GM19328 (cell line): ENCODE data around the gene AGAP1.

ENCODE experiments used
- ATAC-seq: cut with Tn5 transposase; IDR thresholded peaks from one replicate; pipeline ENCODE4 v1.9.1; 2021; ENCODE audit warnings: mild to moderate bottlenecking, moderate library complexity; ENCODE audit not compliant: unreplicated experiment

The AGAP1 gene

GRCh38 chr2:235546151-235546435 lies 52.2 kb downstream of the AGAP1 start:
- ATAC-seq, result no peak

GRCh38 chr2:235546436-235546835 lies 52.6 kb downstream of the AGAP1 start:
- no peak for ATAC-seq

DNA sequence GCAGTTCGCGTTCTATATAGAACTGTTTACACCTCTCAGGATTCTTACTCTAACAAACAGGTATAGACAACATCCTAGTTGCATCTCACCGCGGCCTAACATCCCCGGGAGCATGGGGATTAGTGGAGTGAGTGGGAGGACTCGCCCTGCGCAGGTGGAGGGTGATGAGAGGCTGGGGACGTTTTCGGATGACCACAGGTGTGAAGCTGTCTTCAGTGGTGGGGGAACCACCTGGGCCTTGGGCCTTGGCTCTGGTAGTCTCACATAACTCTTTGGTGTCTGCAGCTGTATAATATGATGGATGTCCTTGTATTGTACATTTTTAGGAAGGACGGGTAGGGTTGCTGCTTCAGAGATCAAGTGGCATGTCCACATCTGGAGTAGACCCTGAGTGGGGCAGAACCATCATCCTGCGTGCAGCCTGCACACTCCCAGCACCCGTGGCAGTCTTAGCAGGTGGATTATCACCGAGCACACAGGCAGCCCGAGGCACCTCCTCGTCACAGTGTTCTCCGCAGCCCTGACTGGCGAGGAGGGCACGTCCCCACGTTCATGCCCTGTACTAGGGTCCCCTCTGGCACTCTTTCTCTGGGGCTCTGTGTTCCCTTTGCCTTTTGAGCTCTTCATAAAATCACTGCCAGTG lies 56.0 kb downstream of the AGAP1 start:
- no peak for ATAC-seq

GRCh38 chr2:235550378-235550760 lies 56.5 kb downstream of the AGAP1 start:
- no peak for ATAC-seq

DNA sequence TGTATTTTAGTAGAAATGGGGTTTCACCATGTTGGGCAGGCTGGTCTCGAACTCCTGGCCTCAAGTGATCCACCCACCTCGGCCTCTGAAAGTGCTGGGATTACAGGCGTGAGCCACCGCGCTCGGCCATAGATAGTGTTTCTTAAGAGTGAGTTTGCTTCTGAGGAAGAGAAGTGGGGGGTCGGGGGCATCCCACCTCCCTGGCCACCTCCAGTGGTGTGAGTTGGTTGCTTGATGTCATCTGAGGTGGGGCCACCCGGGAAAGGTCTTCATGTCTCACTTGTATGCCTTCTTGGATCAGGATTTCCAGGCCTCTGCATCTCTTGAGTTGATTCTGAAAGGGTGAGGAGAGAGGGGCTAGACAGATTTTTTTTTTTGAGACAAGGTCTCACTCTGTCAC lies 57.1 kb downstream of the AGAP1 start:
- no peak for ATAC-seq

GRCh38 chr2:235551965-235552364 lies 58.1 kb downstream of the AGAP1 start:
- no peak for ATAC-seq

GRCh38 chr2:235552671-235553070 lies 58.8 kb downstream of the AGAP1 start:
- ATAC-seq, result no peak

DNA sequence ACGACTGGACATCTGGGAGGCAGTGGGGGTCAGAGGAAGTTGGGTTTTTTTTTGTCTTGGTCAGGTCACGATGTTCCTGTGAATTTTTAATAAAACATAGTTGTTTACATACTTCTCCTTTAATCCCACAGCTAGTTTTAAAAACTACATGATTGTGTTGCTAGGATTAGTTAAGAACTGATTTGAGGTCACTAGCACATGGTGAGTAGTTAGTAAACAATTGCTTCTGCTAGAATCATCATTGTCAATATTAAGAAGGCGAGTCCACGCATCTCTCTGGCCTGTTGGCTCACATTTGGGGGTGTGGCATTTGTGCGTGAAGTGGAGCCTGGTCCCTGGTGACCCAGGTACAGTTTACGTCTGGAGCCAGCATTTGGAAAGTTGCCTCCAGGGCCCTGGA lies 59.4 kb downstream of the AGAP1 start:
- no peak for ATAC-seq

DNA sequence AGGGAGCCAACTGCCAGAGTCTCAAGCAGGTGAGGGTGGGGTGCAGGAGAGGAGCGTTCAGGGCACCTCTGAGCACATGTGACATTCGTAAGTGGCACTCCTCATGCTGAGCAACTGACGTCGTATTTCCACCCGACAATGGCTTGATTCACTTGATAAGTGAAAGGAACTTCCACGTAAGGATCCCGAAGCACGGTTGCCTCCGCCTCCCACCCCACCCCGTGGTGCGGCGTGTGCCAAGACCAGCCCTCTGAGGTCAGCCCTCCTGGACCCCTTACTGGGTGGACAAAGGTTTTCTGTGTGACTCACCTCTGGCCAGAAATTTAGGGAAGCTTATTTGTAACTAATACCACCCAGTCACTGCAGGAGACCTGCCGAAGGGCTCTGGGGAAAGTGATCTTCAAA lies 59.9 kb downstream of the AGAP1 start:
- no peak for ATAC-seq

DNA sequence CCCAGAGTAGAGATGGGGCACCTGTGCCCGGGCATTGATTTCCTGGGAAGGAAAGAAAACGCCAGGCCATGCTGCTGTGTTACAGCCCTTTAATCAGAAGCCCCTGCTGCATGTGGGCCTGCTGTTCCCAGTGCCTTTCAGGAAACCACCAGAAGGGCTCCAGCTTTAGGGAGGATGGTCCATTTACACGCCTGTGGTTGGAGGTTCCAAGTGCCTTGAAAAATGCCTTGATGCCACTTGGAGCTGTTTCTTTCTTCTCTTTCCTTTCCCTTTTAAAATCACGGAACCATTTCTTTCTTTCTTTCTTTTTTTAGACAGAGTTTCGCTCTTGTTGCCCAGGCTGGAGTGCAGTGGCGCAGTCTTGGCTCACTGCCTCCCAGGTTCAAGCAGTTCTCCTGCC lies 60.5 kb downstream of the AGAP1 start:
- no peak for ATAC-seq

DNA sequence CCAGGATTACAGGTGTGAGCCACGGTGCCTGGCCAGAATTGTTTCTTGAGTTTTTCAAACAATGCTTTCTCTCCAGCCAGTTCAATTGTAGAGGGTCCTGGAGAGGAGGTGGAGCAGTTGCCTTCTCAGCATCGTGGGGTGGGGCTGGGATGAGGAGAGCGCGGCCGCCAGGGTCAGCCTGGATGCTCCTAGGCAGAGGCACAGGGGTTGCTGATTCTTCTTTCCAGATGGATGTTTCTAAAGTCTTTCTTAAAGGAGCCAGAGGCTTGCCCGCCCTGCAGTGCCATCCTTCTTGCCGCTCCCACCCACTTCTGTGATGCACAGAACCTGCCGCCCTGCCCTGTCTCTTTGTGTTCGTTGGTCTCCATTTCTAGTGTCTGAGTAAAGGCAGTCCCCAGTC lies 61.1 kb downstream of the AGAP1 start:
- ATAC-seq, result no peak

GRCh38 chr2:235555371-235555770 lies 61.5 kb downstream of the AGAP1 start:
- ATAC-seq, result no peak

GRCh38 chr2:235556086-235556485 lies 62.2 kb downstream of the AGAP1 start:
- ATAC-seq, result no peak

- ATAC-seq, result no peak
Observed at GRCh38 chr2:235556901-235557300, 63.1 kb downstream of the AGAP1 start.

DNA sequence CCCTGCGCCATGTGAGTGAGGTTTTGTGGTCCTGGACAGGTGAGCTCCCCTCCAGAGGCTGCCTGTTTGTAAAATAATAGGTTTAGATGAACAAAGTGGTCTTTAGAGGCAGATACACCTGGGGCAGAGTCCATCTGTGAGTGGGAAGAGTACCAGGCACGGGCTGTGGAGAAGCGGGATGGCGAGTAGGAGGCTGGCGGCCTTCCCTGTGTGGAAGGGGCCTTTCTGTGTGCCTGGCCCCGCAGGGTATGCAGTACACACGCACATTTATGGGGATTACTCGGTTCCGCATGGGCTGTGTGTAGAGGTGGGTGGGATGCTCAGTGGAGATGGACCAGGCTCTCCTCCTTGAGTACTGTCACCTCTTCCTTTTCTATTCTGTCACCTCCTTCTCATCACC lies 64.1 kb downstream of the AGAP1 start:
- ATAC-seq, result no peak

DNA sequence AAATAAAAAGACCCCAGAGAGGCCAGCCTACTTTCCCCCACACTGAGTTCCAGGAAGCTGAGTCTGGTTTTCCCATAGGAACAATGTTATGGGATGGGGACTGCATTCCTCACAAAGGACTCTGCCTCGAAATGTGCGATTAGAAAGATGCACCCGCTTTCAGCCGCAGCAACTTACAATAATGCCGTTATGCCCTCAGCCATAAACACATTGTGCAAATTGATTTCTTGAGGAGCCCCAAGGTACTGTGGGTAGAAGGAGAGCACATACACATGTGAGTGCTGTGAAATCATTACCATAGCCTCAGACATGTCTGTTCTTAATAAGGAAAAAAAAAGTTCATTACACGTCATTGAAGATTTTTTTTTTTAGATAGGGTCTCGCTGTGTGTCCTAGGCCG lies 64.7 kb downstream of the AGAP1 start:
- no peak for ATAC-seq

- ATAC-seq, result no peak
Observed at GRCh38 chr2:235560345-235560744, 66.5 kb downstream of the AGAP1 start.

GRCh38 chr2:235561450-235561849 lies 67.6 kb downstream of the AGAP1 start:
- no peak for ATAC-seq

GRCh38 chr2:235562065-235562747 lies 68.4 kb downstream of the AGAP1 start:
- ATAC-seq, result no peak

DNA sequence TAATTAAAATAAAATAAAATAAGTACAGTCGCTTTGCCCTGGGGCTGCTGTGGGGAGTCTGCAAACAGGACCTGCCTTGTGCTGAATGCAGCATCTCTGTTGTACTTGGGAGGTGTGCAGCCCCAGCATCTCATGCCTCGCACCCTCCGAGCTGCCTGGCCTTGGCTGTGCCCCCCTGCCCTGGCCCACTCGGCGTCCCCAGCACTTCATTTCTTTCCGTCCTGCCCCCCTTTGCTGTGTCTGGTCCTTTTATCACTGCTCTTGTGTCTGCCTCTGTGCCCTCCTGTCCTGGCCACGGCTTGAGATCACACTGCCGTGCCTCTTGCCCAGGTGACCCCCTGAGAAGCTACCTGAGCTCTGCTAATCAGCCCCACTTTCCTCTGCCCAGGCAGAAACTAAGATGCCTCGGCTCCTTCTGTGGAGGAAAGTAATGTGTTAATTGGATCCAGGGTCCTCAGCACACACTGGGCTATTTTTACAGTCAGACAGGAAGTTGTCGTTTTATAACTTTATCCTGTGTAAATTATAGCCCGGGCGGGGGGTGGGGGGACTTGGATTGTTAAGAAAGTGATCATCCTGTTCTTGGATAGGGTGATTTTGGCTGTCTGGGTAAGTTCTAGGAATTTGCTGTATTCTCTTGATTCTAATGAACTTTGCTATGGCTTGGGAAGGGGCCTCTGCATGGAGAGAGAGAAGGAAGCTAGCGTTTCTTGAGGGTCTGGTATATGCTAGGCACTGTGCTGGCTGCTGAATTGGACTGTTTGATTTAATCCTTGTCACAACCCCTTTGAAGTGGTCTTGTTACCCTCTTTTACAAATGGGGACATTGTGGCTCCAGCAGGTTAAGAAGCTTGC lies 69.4 kb downstream of the AGAP1 start:
- ATAC-seq, result no peak

GRCh38 chr2:235564066-235564465 lies 70.2 kb downstream of the AGAP1 start:
- no peak for ATAC-seq

DNA sequence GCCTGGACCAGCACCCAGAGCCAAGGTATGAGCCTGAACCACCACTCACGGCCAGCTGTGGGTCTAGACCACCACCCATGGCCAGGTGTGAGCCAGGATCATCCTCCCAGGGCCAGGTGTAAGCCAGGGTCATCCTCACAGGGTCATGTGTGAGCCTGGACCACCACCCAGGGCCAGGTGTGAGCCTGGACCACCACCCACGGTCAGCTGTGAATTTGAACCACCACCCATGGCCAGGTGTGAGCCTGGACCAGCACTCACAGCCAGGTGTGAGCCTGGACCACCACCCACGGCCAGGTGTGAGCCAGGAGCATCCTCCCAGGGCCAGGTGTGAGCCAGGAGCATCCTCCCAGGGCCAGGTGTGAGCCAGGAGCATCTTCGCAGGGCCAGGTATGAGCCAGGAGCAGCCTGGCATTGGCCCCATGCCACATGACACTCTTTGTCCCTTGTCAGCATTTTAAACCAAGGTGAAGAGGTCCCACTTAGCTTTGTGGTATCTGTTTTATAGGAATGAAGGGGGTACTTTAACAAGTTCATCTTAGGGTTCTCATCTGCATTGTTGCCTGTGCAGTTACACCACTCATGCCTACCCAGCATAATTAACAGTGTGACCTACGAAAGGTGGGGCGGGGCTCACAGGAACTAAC lies 71.2 kb downstream of the AGAP1 start:
- ATAC-seq, result no peak
